Spleen (tissue), 7 donors: ENCODE data around the gene ACVR2B.

Experiments used
- CTCF ChIP-seq, 11 experiments: fragments of 200-600 bp in 7 of 11; fragments of 450-650 bp in 4 of 11; sonication (generic) in 4 of 11; IDR thresholded peaks in 8 of 11; conservative IDR thresholded peaks in 3 of 11; 1 replicate in 7 of 11; 2 replicates in 4 of 11; pipeline versions ENCODE4 v1.4.0 to v1.8.0; 2016 to 2021; ENCODE audit warnings: antibody characterized with exemption in 11 of 11, inconsistent platforms in 4 of 11, mild to moderate bottlenecking in 1 of 11
- POLR2A ChIP-seq, 3 donors: fragments of 450-650 bp; IDR thresholded peaks; one replicate each; pipeline ENCODE4 v1.5.1; 2017; ENCODE audit warnings: antibody characterized with exemption in 3 of 3, mild to moderate bottlenecking in 1 of 3
- POLR2AphosphoS5 ChIP-seq, 3 donors: sonication (generic); formaldehyde crosslinking; IDR thresholded peaks; one replicate each; pipeline ENCODE4 v1.5.1; 2017; ENCODE audit warnings: antibody characterized with exemption in 3 of 3
- donor health status: DM: no; HTN: no; CAD: no; lungs with moderate emphysema.
- donor health status: DM: no; HTN: no; CAD: no.
- donor health status: DM: no; HTN: no; CAD: no.

- TF ChIP-seq CTCF (IDR thresholded peaks at IDR 0.05 in 8 of 11, conservative IDR thresholded peaks at IDR 0.05 in 3 of 11) (no peak), POLR2A (IDR thresholded peaks at IDR 0.05) (no peak), POLR2AphosphoS5 (IDR thresholded peaks at IDR 0.05) (no peak)
Observed at GRCh38 chr3:38524141-38524739, 70.5 kb downstream of the ACVR2B start.
